Mucosa of descending colon (tissue), 3 donors: Measurements from ENCODE around the gene DGKA. TPM values are rescaled to one million over a fixed set of nuclear protein-coding genes. Genes with fewer than 3 reads are reported as not detected.
A peak's percentile ranks its signal among the peaks of the same experiment; 100 is the strongest.

ENCODE experiments used
- ATAC-seq: fragments of 200-7000 bp; cut with Tn5 transposase; one replicate; pipeline ENCODE4 v1.9.1; 2020; ENCODE audit warnings: mild to moderate bottlenecking, moderate library complexity
- DNase-seq, 3 donors: peaks; one replicate each; pipeline ENCODE4 v3.0.0-alpha.2; 2020
- H3K36me3 ChIP-seq: fragments of 200-600 bp; one replicate; pipeline ENCODE4 v1.8.0; 2021; ENCODE audit warnings: low read depth, mild to moderate bottlenecking
- H3K4me1 ChIP-seq: fragments of 200-600 bp; one replicate; pipeline ENCODE4 v1.8.0; 2021; ENCODE audit warnings: low read depth, mild to moderate bottlenecking
- H3K4me3 ChIP-seq: fragments of 200-600 bp; one replicate; pipeline ENCODE4 v1.8.0; 2021; ENCODE audit warnings: mild to moderate bottlenecking
- H3K9me3 ChIP-seq: fragments of 200-600 bp; one replicate; pipeline ENCODE4 v1.8.0; 2021; ENCODE audit warnings: mild to moderate bottlenecking
- CTCF ChIP-seq: fragments of 200-600 bp; IDR thresholded peaks from one replicate; pipeline ENCODE4 v1.8.0; 2022; ENCODE audit warnings: antibody characterized with exemption, mild to moderate bottlenecking
- intact Hi-C, 2 donors: fragments of 100-400 bp; cut with DNase I in 1 of 2; cut with micrococcal nuclease in 1 of 2; formaldehyde crosslinking; loops; one replicate each; pipeline versions ENCODE4 v1.11.0 to v1.11.1; 2022; cut with DNase I, micrococcal nuclease
- total RNA-seq, 3 donors: library from RNA; stranded (reverse); fragmentation: NEBNext Ultra II Directional in 2 of 3; extraction: Animal tissue kit (Norgen Biotek cat#: 25700) in 2 of 3; gene quantifications; one replicate each; pipeline versions ENCODE4 v1.2.1 to v1.2.4, GENCODE V29; 2021 to 2023
- donor health status: DM: no; HTN: no; CAD: no; lungs with moderate emphysema.
- donor health status: DM: no; HTN: no; CAD: no.
- donor health status: DM: no; HTN: yes; CAD: no.

The DGKA gene
- total RNA-seq, 3 donors from 2014 or later: 82.6 to 148 (median 97.0) TPM

DNA sequence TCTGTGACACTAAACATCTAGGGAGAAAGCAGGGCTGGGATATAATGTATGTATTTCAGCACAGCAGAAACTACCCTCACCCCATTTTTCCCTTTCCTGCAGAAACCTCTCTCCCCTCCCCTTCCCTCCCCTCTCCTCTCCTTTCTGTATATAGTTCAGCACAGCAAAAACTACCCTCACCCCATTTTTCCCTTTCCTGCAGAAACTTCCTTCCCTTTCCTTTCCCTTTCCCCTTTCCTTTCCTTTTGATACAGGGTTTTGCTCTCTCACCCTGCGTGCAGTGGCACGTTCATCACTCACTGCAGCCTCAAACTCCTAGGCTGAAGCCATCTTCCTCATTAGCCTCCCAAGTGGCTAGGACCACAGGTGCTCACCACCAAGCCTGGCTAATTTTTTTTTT is 32.8 kb downstream of the DGKA start:
- no peak for ATAC-seq
- TF ChIP-seq CTCF: no peak
- intact Hi-C loops: no loop called here
- Histone ChIP-seq H3K9me3 (no peaks in the 10 kb centered on the region), H3K4me3 (no peak overlapping the region), H3K4me1 (peaks cover 5% of the 10 kb centered on the region), H3K36me3 (no peaks in the 10 kb centered on the region)
- no peak for DNase-seq

DNA sequence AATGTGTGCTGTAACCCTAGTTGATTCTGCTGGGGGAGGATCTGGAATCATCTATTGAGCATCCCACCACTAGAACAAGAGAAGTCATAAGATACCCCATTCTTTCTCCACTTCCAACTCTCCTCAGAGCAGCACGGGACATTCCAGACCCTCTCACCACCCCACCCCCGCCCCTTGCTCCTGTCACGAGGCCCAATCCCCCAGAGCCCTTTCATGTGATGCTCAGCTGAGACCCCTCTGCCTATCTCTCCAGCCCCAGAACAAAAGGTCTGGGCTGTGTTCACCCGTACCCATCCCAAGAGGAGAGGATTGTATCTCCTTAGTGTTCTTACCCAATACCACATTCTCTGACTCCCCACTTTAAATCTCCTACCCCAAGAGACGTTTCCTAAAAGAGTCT is 34.3 kb downstream of the DGKA start:
- H3K4me3 ChIP-seq: no peak overlapping the region
- ATAC-seq: no peak
- no peaks in the 10 kb centered on the region for H3K9me3 ChIP-seq
- no peak for DNase-seq
- no peak for TF ChIP-seq CTCF
- peaks cover 5% of the 10 kb centered on the region for H3K4me1 ChIP-seq
- intact Hi-C loops: no loop called here
- no peaks in the 10 kb centered on the region for H3K36me3 ChIP-seq

DNA sequence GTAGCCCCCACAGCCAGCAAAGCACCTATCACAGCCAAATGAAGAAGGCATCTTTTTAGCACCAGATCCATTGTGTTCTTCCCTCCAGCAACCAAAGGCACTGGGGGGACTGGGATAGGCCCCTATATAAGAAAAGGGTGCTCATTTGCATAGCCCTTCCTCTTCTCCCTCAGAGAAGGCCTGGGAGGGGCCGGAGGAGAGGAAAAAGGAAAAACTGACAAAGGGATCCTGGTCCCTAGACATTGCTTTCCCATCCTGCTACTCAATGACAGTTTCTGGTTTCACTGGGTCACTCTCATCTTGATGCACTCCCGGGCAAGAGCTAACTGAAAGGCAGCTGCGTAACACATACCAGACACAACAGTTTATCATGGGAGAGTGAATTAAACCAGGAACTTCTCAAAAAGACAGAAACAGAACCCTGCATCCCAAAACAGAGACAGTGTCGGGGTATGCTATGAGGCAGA is 35.0 kb downstream of the DGKA start, which contains the start of gene PMEL:
Gene PMEL, minus strand, starts transcription at position 102 of the 467 bp plus-strand sequence. Its CDS starts 31 bp downstream, at position 71.
- intact Hi-C loops: no loop called here
- Histone ChIP-seq H3K9me3 (no peaks in the 10 kb centered on the region), H3K36me3 (no peaks in the 10 kb centered on the region), H3K4me1 (peaks cover 5% of the 10 kb centered on the region), H3K4me3 (peak within 1 kb of the TSS; percentile 45)
- DNase-seq (no peak), ATAC-seq (peak; percentile 24)
- no peak for TF ChIP-seq CTCF

GRCh38 chr12:55966408-55967281 is 35.7 kb downstream of the DGKA start, which contains the start of gene CDK2:
Gene CDK2, plus strand, starts transcription at chr12:55966830. Its CDS starts 179 bp downstream, at chr12:55967009.
- peaks cover 5% of the 10 kb centered on the region for H3K4me1 ChIP-seq
- H3K9me3 ChIP-seq: no peaks in the 10 kb centered on the region
- H3K4me3 ChIP-seq: peak within 1 kb of the TSS; percentile 45
- ATAC-seq (peak; percentile 99), DNase-seq (peak; percentile 95 to 98 (median 97))
- TF ChIP-seq CTCF: no peak
- no peaks in the 10 kb centered on the region for H3K36me3 ChIP-seq
- intact Hi-C loops: no loop called here

- intact Hi-C loops: no loop called here
These were observed 38.4 kb downstream of the DGKA start for GRCh38 chr12:55969356-55969755.

More at GRCh38 chr12:55969356-55969755, 38.4 kb downstream of the DGKA start:
- no peak for TF ChIP-seq CTCF
- no peak overlapping the region for H3K4me3 ChIP-seq
- peaks cover 7% of the 10 kb centered on the region for H3K36me3 ChIP-seq
- no peak for DNase-seq
- ATAC-seq: no peak
- no peaks in the 10 kb centered on the region for H3K9me3 ChIP-seq
- H3K4me1 ChIP-seq: peaks cover 9% of the 10 kb centered on the region
